Measurements from ENCODE around the gene PRMT9.

- TF ChIP-seq, protein P1, sequence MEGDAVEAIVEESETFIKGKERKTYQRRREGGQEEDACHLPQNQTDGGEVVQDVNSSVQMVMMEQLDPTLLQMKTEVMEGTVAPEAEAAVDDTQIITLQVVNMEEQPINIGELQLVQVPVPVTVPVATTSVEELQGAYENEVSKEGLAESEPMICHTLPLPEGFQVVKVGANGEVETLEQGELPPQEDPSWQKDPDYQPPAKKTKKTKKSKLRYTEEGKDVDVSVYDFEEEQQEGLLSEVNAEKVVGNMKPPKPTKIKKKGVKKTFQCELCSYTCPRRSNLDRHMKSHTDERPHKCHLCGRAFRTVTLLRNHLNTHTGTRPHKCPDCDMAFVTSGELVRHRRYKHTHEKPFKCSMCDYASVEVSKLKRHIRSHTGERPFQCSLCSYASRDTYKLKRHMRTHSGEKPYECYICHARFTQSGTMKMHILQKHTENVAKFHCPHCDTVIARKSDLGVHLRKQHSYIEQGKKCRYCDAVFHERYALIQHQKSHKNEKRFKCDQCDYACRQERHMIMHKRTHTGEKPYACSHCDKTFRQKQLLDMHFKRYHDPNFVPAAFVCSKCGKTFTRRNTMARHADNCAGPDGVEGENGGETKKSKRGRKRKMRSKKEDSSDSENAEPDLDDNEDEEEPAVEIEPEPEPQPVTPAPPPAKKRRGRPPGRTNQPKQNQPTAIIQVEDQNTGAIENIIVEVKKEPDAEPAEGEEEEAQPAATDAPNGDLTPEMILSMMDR (IDR thresholded peaks at IDR 0.05; ENCODE audit: low read depth, low read length, poor library complexity, severe bottlenecking) = no peak
- no peak for TF ChIP-seq EZH2phosphoT487 (IDR thresholded peaks at IDR 0.05; ENCODE audit: borderline replicate concordance, low read length)
Measured at GRCh38 chr4:147625733-147626132, 58.2 kb downstream of the PRMT9 start.
